22Rv1 (cell line): Measurements from ENCODE around the gene SRGAP1.

Source experiments
- H3K27ac ChIP-seq: fragments of 450-650 bp; 2 replicates; pipeline ENCODE4 v1.5.1; 2017
- ZFX ChIP-seq: fragments of 450-650 bp; IDR thresholded peaks from 2 replicates; pipeline ENCODE4 v1.6.1; 2017; ENCODE audit warnings: antibody characterized with exemption, borderline replicate concordance
- TF ChIP-seq, protein P1 (sequence below): fragments of 450-650 bp; IDR thresholded peaks from 2 replicates; pipeline ENCODE4 v1.5.1; 2017; ENCODE audit warnings: mild to moderate bottlenecking

SRGAP1 gene

DNA sequence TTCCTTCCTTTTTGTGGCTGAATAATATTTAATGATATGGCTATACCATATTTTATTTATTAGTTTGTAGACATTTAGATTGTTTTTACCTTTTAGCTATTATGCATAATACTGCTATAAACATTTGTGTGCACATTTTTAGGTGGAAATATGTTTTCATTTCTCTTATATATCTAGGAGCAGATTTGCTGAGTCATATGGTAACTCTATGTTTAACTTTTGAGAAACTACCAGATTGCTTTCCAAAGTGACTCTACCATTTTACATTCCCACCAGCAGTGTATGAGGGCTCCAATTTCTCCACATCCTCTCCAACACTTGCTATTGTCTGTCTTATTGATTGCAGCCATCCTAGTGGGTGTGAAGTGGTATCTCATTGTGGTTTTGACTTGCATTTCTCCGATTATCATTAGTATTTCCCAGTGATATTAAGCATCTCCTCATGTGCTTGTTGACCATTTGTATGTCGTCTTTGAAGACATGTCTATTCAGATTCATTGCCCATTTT, 217.4 kb downstream of the SRGAP1 start:
- no peak overlapping the region for H3K27ac ChIP-seq
- TF ChIP-seq, protein P1, sequence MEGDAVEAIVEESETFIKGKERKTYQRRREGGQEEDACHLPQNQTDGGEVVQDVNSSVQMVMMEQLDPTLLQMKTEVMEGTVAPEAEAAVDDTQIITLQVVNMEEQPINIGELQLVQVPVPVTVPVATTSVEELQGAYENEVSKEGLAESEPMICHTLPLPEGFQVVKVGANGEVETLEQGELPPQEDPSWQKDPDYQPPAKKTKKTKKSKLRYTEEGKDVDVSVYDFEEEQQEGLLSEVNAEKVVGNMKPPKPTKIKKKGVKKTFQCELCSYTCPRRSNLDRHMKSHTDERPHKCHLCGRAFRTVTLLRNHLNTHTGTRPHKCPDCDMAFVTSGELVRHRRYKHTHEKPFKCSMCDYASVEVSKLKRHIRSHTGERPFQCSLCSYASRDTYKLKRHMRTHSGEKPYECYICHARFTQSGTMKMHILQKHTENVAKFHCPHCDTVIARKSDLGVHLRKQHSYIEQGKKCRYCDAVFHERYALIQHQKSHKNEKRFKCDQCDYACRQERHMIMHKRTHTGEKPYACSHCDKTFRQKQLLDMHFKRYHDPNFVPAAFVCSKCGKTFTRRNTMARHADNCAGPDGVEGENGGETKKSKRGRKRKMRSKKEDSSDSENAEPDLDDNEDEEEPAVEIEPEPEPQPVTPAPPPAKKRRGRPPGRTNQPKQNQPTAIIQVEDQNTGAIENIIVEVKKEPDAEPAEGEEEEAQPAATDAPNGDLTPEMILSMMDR: no peak

DNA sequence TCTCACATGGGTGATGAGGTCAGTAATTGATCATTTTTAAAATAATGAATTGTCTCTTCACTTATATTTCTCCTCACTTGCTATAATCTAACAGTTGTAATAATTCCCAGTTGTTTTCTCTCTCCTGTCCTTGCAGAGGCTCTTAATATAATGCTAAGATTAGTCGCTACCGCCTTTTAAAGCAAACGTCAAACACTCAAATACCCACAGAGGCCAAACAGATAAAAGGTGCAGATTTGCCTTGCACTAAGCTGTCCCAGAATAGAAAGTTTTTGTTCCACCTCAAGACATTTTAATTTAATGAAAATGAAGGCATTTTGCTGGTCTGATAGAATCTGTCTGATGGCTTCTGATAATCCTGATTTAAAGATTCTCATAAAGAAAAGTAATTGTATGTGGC, 218.6 kb downstream of the SRGAP1 start:
- H3K27ac ChIP-seq: no peak overlapping the region
- no peak for TF ChIP-seq ZFX

DNA sequence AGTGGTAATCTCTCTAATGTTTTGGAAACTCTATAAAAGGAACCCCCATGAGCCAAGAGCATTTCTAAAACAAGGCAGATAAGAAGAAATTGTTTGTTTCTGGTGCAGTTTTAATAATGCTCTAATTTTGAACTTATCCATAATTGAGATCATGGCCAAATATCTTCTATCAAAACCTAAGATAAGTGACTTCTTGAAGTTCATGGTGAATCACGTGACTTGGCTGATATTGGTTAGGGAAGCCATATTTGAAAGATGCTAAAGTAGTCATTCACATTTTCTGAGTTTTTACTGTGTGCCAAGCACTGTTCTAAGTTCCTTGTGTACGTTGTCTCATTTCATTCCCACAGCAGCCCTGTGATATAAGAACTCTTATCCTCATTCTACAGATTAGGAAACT, 219.7 kb downstream of the SRGAP1 start:
- TF ChIP-seq, protein P1: no peak
- TF ChIP-seq ZFX: no peak
- H3K27ac ChIP-seq: no peak overlapping the region

DNA sequence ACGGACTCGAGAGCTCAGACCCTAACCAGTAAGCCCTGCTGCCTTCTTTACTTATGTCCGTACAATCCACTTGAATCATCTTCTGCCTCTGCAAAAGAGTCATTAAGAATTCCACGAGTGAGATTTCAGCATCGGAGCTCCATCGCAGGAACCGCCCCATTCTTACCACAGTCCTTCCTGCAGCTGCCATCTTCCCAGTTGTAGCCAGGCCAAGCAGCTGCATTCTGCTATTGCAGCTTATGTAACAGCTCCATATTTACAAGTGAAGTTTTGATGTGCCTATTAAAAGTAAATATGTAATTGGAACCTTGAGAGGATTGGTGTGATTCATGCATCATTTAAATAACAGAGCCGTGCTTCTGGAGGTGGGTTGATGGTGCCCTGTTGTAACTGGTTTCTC, 220.2 kb downstream of the SRGAP1 start:
- H3K27ac ChIP-seq: no peak overlapping the region
- TF ChIP-seq, protein P1: no peak

DNA sequence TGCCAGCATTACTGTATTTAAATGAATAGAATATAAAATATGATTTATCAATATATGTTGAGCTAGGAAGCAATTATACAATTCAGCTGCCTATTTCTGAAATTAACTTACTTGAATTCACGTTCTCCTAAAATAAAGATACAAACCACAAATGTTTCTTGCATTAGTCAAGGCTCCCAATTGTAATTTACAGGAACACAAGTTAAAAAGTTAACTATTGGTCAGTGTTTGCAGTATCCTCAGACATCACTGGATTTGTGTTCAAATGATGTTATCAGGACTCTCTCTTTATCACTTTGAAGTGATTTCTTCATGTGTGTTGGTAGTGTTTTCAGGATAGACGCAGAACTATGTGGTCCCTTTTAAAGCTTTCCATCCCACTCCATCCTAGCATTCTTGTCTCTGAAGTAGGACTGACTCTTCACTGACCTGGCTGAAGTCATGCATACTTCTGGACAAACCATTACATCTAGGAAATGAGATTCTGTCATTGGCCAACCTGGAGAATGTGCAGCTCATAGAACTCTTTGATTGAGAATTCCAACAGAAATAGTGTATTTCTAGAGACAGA, 221.5 kb downstream of the SRGAP1 start:
- TF ChIP-seq, protein P1: no peak
- TF ChIP-seq ZFX: no peak
- no peak overlapping the region for H3K27ac ChIP-seq

DNA sequence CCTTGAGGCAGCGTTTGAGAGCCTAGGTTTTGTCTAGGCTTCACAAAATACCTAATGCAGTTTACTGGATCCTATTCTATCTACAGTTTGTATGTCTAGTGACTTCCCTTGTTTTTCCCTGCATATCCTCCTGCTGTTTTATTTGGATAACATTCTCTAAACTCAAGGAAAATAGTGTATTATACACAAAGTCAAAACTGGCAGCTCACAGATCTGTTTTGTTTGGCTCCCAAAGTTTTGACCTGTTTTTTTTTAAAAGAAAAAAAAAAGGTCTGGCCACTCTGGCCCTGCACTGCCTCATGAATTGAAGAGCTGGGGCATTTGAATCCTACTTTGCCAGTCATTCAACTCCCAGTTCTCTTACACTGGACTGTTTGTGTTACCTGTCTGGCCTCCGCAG, 222.3 kb downstream of the SRGAP1 start:
- H3K27ac ChIP-seq: no peak overlapping the region
- TF ChIP-seq, protein P1: no peak
- TF ChIP-seq ZFX: no peak

DNA sequence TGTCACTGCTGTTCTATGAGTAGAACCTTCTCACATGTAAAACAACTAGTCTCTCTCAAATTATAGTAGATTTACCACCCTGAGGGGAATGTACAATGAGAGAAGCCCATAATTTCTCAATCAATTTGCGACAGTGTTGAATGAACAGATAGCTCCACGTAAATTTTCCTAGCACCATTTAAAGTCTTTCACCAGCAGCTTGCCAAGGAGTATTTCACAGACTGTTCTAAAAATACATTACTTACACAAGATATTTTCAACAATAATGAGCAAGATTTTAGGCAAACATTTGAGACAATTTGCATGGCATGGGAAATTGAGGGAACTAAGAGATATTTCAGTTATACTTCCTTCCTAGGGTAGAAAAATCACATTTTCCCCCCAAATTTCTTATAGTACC, 226.0 kb downstream of the SRGAP1 start:
- no peak overlapping the region for H3K27ac ChIP-seq
- TF ChIP-seq, protein P1: no peak
- no peak for TF ChIP-seq ZFX
